ENCODE data around the gene SYNE2.
A peak's percentile ranks its signal among the peaks of the same experiment; 100 is the strongest.
"Not testable (repeated sequence)": the region's sequence is repeated elsewhere in the genome, so short reads cannot be mapped to it uniquely, and the experiment has no call there.

SYNE2 gene

GRCh38 chr14:63852817-63853731, at the start of gene SYNE2:
TSS of gene SYNE2 (plus strand) at chr14:63853004. CDS start at chr14:63909149, 56,145 bp downstream.
- peak; percentile 26 to 38 for DNase-seq

- not testable (repeated sequence) for DNase-seq
Measured at GRCh38 chr14:63803221-63803791, 49.5 kb upstream of the SYNE2 start.

GRCh38 chr14:63806064-63806463, 46.7 kb upstream of the SYNE2 start:
- DNase-seq, result not testable (repeated sequence)

GRCh38 chr14:63811692-63812091, 41.1 kb upstream of the SYNE2 start:
- DNase-seq, result not testable (repeated sequence)

GRCh38 chr14:63833728-63834127, 19.1 kb upstream of the SYNE2 start:
- DNase-seq, result no peak

- DNase-seq, result no peak
Measured at GRCh38 chr14:63840981-63841380, 11.8 kb upstream of the SYNE2 start.

GRCh38 chr14:63843796-63844195, 9.0 kb upstream of the SYNE2 start:
- no peak for DNase-seq

- DNase-seq, result no peak
Measured at GRCh38 chr14:63848890-63849289, 3.9 kb upstream of the SYNE2 start.

GRCh38 chr14:63852271-63852816, 460 bp upstream of the SYNE2 start:
- no peak for DNase-seq

- no peak for DNase-seq
Measured at GRCh38 chr14:63853831-63854293, 1.1 kb downstream of the SYNE2 start.

- no peak for DNase-seq
Measured at GRCh38 chr14:63854330-63854729, 1.5 kb downstream of the SYNE2 start.

GRCh38 chr14:63855281-63855680, 2.5 kb downstream of the SYNE2 start:
- no peak for DNase-seq

GRCh38 chr14:63857466-63858030, 4.7 kb downstream of the SYNE2 start:
- no peak for DNase-seq

GRCh38 chr14:63860146-63860545, 7.3 kb downstream of the SYNE2 start:
- no peak for DNase-seq

GRCh38 chr14:63862163-63862562, 9.4 kb downstream of the SYNE2 start:
- no peak for DNase-seq

- DNase-seq, result no peak
Measured at GRCh38 chr14:63863004-63863403, 10.2 kb downstream of the SYNE2 start.

- DNase-seq, result not testable (repeated sequence)
Measured at GRCh38 chr14:63864775-63865174, 12.0 kb downstream of the SYNE2 start.

- no peak for DNase-seq
Measured at GRCh38 chr14:63867933-63868921, 15.4 kb downstream of the SYNE2 start.

- DNase-seq, result not testable (repeated sequence)
Measured at GRCh38 chr14:63869940-63870752, 17.3 kb downstream of the SYNE2 start.

GRCh38 chr14:63870753-63871037, 17.9 kb downstream of the SYNE2 start:
- not testable (repeated sequence) for DNase-seq

- DNase-seq, result no peak
Measured at GRCh38 chr14:63874223-63874622, 21.4 kb downstream of the SYNE2 start.

GRCh38 chr14:63875311-63875710, 22.5 kb downstream of the SYNE2 start:
- no peak for DNase-seq
